HG03469 (cell line): ENCODE data around the gene CDKN2B-AS1.
"Not testable (repeated sequence)": the region's sequence is repeated elsewhere in the genome, so short reads cannot be mapped to it uniquely, and the experiment has no call there.

ENCODE experiments used
- ATAC-seq: cut with Tn5 transposase; IDR thresholded peaks from one replicate; pipeline ENCODE4 v1.9.1; 2021; ENCODE audit warnings: mild to moderate bottlenecking, moderate library complexity, moderate number of reproducible peaks; ENCODE audit not compliant: unreplicated experiment

CDKN2B-AS1 gene

DNA sequence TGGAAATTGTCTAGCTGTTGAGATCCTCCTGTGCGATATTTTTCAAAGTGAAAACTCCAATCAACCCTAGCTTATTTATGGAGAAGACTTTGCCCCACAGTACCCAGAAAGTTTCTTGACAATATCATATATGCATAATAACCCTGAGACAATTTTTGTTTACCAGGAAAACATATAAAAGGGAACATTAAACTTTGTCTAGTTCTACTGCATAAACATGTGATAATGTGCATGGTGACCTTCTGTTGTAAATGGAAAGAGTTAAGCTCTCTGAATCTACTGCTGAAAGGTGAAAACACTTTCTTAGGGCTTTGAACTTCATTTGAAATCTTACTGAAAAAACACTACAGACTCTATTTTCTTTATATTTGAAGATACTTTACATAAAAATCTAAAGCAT is 46.8 kb downstream of the CDKN2B-AS1 start:
- no peak for ATAC-seq

DNA sequence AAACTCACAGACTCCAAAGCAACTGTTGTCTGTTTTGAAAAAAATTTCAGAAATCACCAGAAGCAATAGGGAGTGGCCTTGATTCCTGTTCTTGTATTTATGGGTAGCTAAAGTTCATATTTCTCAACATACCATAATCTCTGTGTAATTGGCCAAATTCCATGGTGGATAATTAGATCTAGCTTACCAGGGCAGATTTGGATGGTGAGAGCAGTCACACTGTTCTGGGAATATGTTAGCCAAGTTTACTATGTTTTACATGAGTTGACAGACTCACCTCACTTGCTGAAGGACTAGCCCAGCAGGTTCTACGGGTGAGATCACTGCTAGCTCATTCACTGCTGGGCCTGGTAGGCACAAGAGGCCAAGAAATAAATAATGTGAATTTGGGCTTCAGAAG is 47.2 kb downstream of the CDKN2B-AS1 start:
- no peak for ATAC-seq

DNA sequence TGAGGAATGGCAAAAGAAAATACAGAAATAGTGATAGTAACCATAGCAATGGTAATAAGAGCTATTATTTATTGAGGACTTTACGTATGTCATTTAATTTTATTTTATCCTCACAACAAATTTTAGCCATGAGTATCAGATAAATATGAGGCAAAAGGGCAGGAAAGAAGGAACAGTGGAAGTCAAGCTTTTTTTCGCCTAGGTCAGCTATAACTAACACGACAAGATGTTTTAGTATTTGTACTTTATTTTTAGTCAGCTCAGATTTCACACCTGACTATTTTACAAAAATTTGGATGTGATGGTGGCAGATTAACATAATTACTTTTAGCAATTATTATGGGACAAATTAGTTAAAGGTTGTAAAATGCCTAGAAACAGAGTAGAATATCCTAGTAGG is 49.3 kb downstream of the CDKN2B-AS1 start:
- no peak for ATAC-seq

DNA sequence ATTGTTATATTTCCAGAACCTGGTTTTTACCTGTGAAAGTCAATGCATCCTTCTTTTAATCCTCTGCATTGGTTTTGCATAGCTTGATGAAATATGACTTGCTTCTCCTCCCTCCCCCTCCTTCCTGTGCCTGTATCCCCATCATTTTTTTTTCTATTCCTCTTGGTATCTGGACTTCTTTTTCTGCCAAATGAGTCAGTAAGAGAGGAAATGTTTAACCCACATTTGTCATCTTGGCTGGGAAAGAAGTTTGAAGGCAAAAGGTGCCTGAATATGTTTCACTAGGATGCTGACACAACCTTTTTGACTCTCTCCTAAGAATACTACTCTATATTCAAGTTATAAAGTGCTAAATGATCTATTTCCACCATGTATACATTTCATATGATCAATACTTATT is 50.0 kb downstream of the CDKN2B-AS1 start:
- no peak for ATAC-seq

DNA sequence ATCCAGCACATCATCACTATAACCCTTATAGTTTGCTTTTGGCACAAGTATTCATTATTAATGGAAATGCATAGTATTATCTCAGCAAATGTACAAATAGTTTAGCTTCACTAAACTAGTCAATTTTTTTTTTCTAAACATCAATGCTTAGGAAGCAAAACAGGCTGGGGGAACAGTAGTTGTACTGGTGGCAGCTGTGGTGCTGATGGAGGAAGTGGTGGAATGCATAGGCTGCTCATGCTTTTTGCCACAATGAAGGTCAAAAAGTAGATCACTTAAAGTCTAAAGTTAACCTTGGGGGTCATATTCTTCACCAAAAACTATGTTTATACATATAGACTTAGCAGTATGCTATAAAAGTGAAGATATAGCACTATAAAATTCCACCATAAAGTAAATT is 50.8 kb downstream of the CDKN2B-AS1 start:
- no peak for ATAC-seq

DNA sequence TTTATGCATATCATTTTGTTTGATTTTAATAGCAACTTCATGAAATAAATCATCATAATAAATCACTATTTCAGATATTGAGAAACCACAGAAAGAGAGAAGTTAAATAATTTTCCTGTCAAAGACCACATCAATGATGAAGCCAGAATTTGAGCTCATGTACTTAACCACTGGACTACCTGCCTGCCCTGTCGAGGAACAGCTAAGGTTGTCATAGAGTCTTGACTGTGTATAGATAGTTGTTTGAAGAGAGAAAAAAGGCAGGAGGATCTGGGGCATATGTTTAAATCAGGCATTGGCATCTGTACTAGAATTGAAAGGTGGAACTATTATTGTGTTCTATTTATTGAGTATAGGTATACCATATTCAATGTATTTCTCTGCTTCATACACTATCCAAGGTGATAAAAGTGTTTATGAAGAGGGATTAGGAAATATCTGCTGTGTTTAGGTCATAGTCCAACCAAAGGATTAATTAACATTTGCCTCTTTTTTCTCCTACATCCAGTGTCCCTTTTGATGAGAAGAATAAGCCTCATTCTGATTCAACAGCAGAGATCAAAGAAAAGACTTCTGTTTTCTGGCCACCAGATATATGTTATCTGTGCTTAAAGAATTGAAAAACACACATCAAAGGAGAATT is 51.8 kb downstream of the CDKN2B-AS1 start:
- no peak for ATAC-seq

DNA sequence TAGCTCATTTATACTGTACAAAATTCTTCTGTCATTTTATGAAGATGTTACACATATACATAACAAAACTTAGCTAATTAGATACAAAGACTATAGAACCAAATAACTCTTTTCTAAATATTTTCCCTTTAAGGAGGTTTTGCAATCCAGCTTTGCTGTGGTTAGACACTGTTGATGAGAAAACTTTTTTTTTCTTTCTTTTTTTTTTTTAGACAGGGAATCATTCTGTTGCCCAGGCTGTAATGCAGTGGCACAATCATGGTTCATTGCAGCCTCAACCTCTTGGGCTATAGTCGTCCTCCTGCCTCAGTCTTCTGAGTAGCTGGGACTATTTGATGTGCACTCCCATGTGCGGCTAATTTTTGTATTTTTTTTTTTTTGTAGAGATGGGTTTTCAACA is 53.0 kb downstream of the CDKN2B-AS1 start:
- no peak for ATAC-seq

DNA sequence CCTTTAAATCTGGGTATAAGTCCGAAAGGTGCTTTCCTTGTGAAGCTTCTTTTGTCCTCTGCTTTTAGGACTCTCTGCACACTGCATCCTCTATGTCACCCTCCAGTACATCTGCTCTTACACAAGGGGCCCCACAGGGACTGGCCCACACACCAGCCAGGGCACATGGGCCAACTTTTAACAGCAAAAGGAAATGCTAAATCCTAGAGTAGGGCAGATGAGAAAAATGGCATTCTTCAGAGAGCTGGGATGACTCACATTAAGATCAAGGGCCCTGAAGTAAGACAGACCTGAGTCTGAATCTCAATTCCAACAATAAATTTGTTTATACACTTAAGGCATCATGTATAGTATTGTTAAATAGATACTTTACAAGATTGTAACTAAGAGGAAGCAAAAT is 54.8 kb downstream of the CDKN2B-AS1 start:
- ATAC-seq: no peak

DNA sequence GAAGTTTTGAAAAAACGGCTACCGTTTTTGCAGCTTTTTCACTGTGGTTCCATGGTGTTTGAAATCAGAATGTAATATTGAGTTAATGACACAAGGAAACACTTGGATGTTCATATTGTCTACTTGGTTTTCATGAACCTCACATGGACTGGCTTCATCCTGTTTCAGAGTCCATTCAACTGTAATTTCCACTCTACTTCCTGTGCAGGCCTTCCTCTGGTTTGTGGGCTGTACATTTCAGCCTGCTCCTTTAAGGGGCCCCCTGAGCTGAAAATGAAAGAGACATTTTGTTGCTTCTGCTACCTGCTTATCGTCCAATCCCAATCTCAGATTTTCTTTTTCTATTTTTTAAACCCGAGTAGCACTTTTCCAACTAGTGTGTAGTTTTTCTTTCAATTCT is 56.3 kb downstream of the CDKN2B-AS1 start:
- peak; percentile 63 for ATAC-seq

DNA sequence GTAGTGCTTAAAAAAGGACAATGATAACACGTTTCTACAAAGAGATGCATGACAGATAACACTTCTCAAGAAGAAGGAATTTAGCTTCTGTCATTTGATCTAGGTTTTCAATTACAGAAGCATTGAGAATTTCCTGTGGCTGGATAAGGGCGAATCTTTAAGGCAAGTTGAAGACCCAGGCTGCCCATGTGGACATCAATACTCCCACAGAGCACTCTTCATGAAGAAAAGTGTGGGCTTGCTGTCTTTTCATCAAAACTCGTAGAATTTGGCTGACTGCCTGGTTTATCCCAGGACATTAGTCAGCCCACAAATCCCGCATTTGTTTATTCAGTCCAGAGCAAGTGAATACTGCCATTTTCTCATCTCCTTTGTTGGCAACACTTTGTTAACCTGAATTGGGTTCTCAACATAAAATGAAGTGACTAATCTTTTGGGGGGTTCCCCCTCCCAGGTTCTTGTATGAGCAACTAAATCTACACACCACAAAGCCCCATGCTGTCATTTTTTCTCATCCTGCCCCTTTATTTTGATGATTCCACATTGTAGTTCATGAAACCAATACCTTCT is 57.9 kb downstream of the CDKN2B-AS1 start:
- no peak for ATAC-seq

DNA sequence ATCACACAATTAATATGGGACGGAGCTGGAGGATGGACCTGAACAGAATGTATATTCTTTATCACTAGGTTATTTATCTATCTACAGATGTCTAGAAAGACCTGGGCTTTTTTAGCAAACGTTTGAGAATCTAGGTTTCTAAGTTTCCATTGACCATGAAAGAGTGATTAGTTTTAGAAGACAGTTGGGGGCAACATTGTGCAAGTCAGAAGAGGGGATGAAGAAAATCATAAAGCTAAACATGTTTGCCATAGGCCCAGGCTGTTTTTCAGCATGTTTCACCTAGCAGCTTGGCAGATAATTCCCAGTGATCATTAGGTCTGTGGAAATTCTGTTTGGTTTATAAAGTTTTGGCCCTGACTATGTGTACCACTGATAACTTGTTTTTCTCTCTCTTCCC is 58.6 kb downstream of the CDKN2B-AS1 start:
- ATAC-seq: no peak

DNA sequence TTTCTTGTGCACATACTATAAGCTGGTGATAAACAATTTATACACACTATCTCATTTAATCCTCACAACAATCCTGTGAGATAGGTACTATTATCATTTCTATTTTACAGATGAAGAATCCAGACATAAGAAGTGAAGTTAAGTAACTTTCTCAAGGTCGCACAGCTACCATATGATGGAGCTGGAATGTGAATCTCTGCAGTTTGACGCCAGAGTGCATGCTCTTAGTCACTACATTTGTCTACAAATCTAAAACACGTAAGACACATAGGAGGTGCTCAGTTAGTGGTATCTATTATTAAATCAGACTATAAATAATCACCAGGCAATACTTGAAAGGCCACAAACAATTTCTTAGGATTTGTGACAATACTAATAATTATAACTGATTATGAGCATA is 59.5 kb downstream of the CDKN2B-AS1 start:
- no peak for ATAC-seq

DNA sequence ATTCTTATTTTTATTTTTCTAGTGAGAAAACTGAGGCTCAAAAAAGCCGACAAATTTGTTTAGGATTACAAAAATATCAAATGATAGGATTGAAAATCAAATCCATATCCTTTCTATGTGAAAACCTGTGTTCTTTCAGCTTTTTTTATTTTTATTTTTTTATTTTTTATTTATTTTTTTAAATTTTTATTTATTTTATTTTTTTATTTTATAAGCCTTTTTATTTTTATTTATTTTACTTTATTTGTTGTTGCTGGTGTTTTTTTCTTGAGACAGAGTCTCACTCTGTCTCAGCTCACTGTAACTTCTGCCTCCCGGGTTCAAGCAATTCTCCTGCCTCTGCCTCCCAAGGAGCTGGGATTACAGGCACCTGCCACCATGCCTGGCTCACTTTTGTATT is 59.9 kb downstream of the CDKN2B-AS1 start:
- no peak for ATAC-seq

GRCh38 chr9:22055090-22055489 is 60.5 kb downstream of the CDKN2B-AS1 start:
- ATAC-seq: no peak

- no peak for ATAC-seq
These were observed 61.8 kb downstream of the CDKN2B-AS1 start for GRCh38 chr9:22056402-22056801.

- ATAC-seq: not testable (repeated sequence)
These were observed 63.4 kb downstream of the CDKN2B-AS1 start for GRCh38 chr9:22057972-22058371.

- no peak for ATAC-seq
These were observed 66.3 kb downstream of the CDKN2B-AS1 start for GRCh38 chr9:22060831-22061383.

GRCh38 chr9:22064957-22065356 is 70.4 kb downstream of the CDKN2B-AS1 start:
- ATAC-seq: no peak

- ATAC-seq: no peak
These were observed 71.0 kb downstream of the CDKN2B-AS1 start for GRCh38 chr9:22065431-22066200.

DNA sequence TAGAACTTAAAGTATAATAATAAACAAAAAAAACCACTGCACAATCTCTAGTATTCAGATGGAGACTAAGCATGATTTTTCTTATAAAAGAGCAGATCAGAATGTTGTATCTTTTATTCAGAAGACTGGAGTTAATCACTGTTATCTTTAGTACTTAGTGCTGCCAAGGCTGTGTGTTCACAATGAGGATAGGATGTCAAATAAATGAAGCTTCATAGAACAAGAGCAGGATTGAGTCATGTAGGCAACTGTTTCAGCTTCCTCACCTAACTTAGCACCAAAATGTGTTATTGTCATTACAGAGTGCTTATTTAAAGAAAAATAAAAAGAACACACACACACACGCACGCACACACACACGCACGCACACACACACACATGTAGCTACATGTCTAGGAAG is 72.6 kb downstream of the CDKN2B-AS1 start:
- no peak for ATAC-seq

GRCh38 chr9:22068369-22068768 is 73.8 kb downstream of the CDKN2B-AS1 start:
- no peak for ATAC-seq

- ATAC-seq: no peak
These were observed 78.8 kb downstream of the CDKN2B-AS1 start for GRCh38 chr9:22073349-22073748.
